Memory B cell (primary cell): ENCODE measurements around the gene FADS1.

Experiments
- ATAC-seq: fragments of 150-1000 bp; cut with Tn5 transposase; 2 replicates; pipeline ENCODE4 v1.10.0; 2021; ENCODE audit warnings: low read depth, mild to moderate bottlenecking, moderate library complexity
- DNase-seq, 2 donors: peaks; one replicate each; pipeline ENCODE4 v3.0.0; 2022; ENCODE audit warnings: low spot score in 2 of 2
- H3K27ac Mint-ChIP-seq: one replicate; pipeline ENCODE4 v1.8.0; 2022; ENCODE audit warnings: mild to moderate bottlenecking, moderate library complexity, mixed read lengths
- H3K27me3 Mint-ChIP-seq: one replicate; pipeline ENCODE4 v1.8.0; 2022; ENCODE audit warnings: mixed read lengths
- H3K36me3 Mint-ChIP-seq: one replicate; pipeline ENCODE4 v1.8.0; 2022; ENCODE audit warnings: mild to moderate bottlenecking, mixed read lengths
- H3K4me1 Mint-ChIP-seq: one replicate; pipeline ENCODE4 v1.8.0; 2022; ENCODE audit warnings: mixed read lengths
- H3K4me3 Mint-ChIP-seq: one replicate; pipeline ENCODE4 v1.8.0; 2022; ENCODE audit warnings: mild to moderate bottlenecking, moderate library complexity, mixed read lengths
- H3K9me3 Mint-ChIP-seq: one replicate; pipeline ENCODE4 v1.8.0; 2022; ENCODE audit warnings: mixed read lengths

Gene FADS1

DNA sequence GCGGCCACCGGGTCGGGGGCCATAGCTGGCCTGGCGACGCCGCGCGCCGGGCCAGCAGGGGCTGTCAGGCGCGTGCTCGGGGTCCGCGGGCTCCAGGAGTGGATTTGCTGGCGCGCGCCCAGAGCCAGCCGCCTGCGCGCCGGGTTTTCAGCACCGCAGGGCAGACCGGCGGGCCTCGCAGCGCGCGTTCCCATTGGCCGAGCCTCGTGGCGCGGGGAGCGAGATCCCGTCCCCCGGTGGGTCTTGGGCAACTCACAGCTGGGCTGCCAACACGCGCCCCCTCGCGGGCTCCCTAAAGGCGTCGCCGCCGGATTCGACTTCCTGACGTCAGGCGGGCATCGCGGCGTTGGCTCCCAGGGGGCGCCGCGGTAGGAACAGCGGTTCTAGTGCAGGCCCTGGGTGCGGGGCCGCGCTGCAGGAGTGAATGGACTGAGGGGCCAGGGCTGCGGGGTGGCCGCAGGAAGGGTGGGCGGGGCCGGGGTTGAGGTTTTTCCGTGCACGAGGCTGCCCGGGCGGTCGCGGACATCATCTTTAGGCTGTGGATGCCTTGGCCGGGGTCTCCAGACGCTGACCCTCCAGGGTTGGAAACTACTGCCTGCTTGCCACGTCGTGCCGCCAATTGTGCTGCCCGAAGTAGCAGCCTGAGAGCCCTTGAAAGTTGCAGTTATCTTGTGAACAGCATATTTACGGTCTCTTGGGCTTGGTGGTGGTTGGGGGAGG is at the start of gene FADS1:
FADS1 (minus strand) TSS at position 268 of the 720 bp plus-strand sequence; CDS start at position 194, 74 bp downstream.
- no peaks in the 10 kb centered on the region for H3K36me3 Mint-ChIP-seq

DNA sequence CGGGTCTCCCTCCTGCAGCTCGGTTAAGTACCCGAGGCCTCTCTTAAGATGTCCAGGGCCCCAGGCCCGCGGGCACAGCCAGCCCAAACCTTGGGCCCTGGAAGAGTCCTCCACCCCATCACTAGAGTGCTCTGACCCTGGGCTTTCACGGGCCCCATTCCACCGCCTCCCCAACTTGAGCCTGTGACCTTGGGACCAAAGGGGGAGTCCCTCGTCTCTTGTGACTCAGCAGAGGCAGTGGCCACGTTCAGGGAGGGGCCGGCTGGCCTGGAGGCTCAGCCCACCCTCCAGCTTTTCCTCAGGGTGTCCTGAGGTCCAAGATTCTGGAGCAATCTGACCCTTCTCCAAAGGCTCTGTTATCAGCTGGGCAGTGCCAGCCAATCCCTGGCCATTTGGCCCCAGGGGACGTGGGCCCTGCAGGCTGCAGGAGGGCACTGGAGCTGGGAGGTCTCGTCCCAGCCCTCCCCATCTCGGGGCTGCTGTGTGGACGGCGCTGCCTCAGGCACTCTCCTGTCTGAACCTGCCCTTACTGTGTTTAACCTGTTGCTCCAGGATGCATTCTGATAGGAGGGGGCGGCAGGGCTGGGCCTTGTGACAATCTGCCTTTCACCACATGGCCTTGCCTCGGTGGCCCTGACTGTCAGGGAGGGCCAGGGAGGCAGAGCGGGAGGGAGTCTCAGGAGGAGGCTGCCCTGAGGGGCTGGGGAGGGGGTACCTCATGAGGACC is 49.6 kb upstream of the FADS1 start:
- Mint-ChIP-seq H3K4me1 (peaks cover 6% of the 10 kb centered on the region), H3K27ac (no peak overlapping the region), H3K9me3 (no peaks in the 10 kb centered on the region), H3K4me3 (no peak overlapping the region), H3K36me3 (no peaks in the 10 kb centered on the region), H3K27me3 (peaks cover 1% of the 10 kb centered on the region)
- ATAC-seq (no peak), DNase-seq (no peak)

More for the DNA sequence above, at the start of gene FADS1:
- ATAC-seq (peak; percentile 58), DNase-seq (peak; percentile 46 to 51)
- Mint-ChIP-seq H3K27me3 (peaks cover 19% of the 10 kb centered on the region), H3K9me3 (no peaks in the 10 kb centered on the region), H3K4me3 (peak within 1 kb of the TSS; percentile 82), H3K4me1 (peaks cover 16% of the 10 kb centered on the region), H3K27ac (peak within 1 kb of the TSS; percentile 55)

GRCh38 chr11:61864814-61865775 is 48.3 kb upstream of the FADS1 start:
- Mint-ChIP-seq H3K36me3 (no peaks in the 10 kb centered on the region), H3K27ac (no peak overlapping the region), H3K4me3 (no peak overlapping the region), H3K4me1 (no peaks in the 10 kb centered on the region), H3K27me3 (peaks cover 1% of the 10 kb centered on the region), H3K9me3 (no peaks in the 10 kb centered on the region)
- ATAC-seq (no peak), DNase-seq (no peak)

GRCh38 chr11:61863548-61864081 is 46.8 kb upstream of the FADS1 start:
- Mint-ChIP-seq H3K27ac (no peak overlapping the region), H3K4me1 (no peaks in the 10 kb centered on the region), H3K27me3 (peaks cover 1% of the 10 kb centered on the region), H3K4me3 (no peak overlapping the region), H3K9me3 (no peaks in the 10 kb centered on the region), H3K36me3 (no peaks in the 10 kb centered on the region)
- DNase-seq (no peak), ATAC-seq (no peak)

GRCh38 chr11:61862714-61863547 is 46.1 kb upstream of the FADS1 start:
- Mint-ChIP-seq H3K27me3 (peaks cover 1% of the 10 kb centered on the region), H3K4me3 (no peak overlapping the region), H3K27ac (no peak overlapping the region), H3K9me3 (no peaks in the 10 kb centered on the region), H3K4me1 (no peaks in the 10 kb centered on the region), H3K36me3 (no peaks in the 10 kb centered on the region)
- no peak for DNase-seq
- no peak for ATAC-seq

DNA sequence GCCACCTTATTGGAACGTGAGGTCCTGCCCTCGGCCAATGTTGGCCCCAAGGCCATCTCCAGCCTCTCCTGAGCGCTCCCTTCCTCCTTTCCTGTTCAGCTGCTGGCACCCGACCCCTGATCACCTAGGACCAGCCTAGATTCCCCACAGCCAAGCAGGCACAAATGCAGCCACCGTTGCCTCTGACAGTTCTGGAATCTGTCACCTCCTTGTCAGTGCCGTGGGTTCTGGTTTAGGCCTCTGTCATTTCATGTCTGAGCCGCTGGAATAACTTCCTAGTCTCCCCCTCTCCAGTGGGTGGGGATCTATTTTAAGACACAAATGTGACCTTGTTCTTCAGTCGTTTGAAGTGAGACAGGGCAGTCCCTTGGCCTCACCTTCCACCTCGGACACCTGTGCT is 44.8 kb upstream of the FADS1 start:
- no peaks in the 10 kb centered on the region for H3K36me3 Mint-ChIP-seq
- no peak overlapping the region for H3K27ac Mint-ChIP-seq
- ATAC-seq = no peak
- no peak for DNase-seq
- H3K9me3 Mint-ChIP-seq = no peaks in the 10 kb centered on the region
- H3K4me1 Mint-ChIP-seq = no peaks in the 10 kb centered on the region
- H3K4me3 Mint-ChIP-seq = no peak overlapping the region
- H3K27me3 Mint-ChIP-seq = peaks cover 1% of the 10 kb centered on the region

GRCh38 chr11:61860054-61860903 is 43.5 kb upstream of the FADS1 start:
- Mint-ChIP-seq H3K4me1 (no peaks in the 10 kb centered on the region), H3K4me3 (no peak overlapping the region), H3K9me3 (no peaks in the 10 kb centered on the region), H3K36me3 (no peaks in the 10 kb centered on the region), H3K27me3 (no peaks in the 10 kb centered on the region), H3K27ac (no peak overlapping the region)
- ATAC-seq (no peak), DNase-seq (no peak)

GRCh38 chr11:61855939-61856680 is 39.3 kb upstream of the FADS1 start:
- Mint-ChIP-seq H3K36me3 (no peaks in the 10 kb centered on the region), H3K27ac (no peak overlapping the region), H3K27me3 (peaks cover 1% of the 10 kb centered on the region), H3K4me1 (no peaks in the 10 kb centered on the region), H3K9me3 (no peaks in the 10 kb centered on the region), H3K4me3 (no peak overlapping the region)
- DNase-seq = no peak
- no peak for ATAC-seq

DNA sequence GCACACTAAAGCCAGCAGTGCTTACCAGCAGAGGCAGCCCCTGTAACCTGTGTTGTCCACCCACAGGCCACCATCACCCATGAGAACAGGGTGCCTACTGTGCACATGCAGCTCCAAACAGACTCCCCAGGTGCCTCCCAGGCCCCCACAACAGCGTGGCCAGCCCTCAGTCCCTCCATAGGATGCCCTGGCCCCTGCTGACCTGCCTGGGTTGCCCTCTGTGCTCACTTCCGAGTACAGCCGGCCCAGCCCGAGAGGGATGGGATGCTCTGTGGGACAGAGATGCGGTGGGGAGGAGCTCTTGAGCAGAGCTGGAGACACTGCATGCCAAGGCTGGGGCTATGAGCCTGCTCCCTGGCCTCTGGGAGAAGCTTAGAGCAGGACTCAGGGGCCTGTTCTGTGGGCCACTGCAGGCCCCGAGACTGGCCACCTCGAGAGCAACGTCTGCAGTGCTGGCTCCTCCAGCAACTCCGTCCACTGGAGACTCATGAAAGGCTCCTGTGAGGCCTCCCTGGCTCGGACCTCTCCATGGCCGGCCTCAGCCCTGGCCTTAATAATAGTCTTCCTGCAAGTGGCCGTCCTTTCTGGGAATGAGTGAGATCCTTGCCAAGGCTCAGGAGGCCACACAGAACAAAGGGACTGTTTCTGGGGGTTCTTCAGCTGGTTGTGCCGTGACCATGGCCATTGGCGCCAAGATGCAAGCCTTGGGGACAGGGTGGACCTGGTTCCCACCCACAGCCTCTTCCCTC is 38.3 kb upstream of the FADS1 start:
- DNase-seq (no peak), ATAC-seq (no peak)
- Mint-ChIP-seq H3K4me1 (no peaks in the 10 kb centered on the region), H3K27ac (no peak overlapping the region), H3K4me3 (no peak overlapping the region), H3K36me3 (no peaks in the 10 kb centered on the region), H3K9me3 (no peaks in the 10 kb centered on the region), H3K27me3 (peaks cover 1% of the 10 kb centered on the region)

- DNase-seq (no peak), ATAC-seq (no peak)
- peaks cover 1% of the 10 kb centered on the region for H3K27me3 Mint-ChIP-seq
- H3K36me3 Mint-ChIP-seq = no peaks in the 10 kb centered on the region
- H3K27ac Mint-ChIP-seq = no peak overlapping the region
- no peak overlapping the region for H3K4me3 Mint-ChIP-seq
- no peaks in the 10 kb centered on the region for H3K4me1 Mint-ChIP-seq
- H3K9me3 Mint-ChIP-seq = no peaks in the 10 kb centered on the region
These were observed 37.5 kb upstream of the FADS1 start for GRCh38 chr11:61854206-61854895.

DNA sequence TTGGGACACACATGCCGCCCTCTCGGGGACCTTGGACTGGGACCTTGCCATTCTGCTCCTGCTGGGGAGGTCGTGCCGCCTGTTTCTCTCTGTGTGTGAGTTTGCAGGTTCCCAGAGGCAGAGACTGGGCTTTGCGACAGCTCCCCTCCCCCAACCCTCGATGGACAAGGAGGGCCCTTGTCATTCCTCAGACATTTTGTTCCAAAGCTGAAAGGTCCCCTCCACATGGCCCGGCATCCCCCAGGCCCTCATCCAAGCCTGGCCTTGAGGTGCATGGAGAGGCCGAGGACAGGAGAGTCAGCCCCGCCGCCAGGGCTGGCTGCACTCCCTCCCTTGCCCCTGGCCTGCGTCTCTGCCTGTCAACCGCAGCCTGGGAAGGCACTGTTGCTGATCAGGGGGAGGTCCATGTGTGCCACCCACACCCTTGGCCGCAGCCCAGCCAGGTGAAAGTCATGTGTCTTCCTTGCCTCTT is 36.9 kb upstream of the FADS1 start:
- DNase-seq (no peak), ATAC-seq (no peak)
- Mint-ChIP-seq H3K9me3 (no peaks in the 10 kb centered on the region), H3K36me3 (no peaks in the 10 kb centered on the region), H3K27me3 (peaks cover 1% of the 10 kb centered on the region), H3K27ac (no peak overlapping the region), H3K4me3 (no peak overlapping the region), H3K4me1 (no peaks in the 10 kb centered on the region)
